ENCODE data around the gene PLXNA2. TPM values are rescaled to one million over a fixed set of nuclear protein-coding genes. Genes with fewer than 3 reads are reported as not detected.

The PLXNA2 gene
- total RNA-seq, 1 donor from 2014 or later, result 54.8 TPM

DNA sequence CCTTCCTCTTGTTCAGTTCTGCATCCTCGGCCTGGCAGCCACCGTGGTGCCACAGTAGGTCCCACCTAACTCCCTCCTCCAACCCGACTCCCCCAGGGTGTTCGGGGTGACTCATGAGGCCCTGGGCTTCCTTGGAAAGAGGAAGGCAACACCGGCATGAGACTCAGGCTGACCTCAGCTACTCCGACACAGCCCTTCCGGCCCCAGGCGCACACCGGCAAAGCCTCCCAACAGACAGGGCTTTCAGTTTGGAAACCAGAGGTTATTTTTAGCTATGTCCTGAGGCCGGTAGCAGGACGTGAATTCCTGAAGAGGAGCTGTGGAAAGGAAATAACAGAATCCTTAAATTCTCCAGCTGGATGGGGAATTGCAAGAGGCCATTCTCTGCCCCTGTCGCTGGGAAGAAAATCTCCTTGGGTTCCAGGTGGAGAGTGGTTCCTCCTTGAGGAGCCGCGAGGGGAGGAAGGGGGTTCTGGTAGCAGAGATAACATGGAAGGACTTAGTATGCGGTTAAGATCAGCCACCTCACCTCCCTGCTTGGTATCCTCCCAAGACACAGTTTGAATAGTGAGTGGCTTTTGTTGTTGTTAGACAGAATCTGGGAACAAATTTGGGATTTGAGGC, 24.4 kb downstream of the PLXNA2 start:
- DNase-seq, result peak; percentile 92

DNA sequence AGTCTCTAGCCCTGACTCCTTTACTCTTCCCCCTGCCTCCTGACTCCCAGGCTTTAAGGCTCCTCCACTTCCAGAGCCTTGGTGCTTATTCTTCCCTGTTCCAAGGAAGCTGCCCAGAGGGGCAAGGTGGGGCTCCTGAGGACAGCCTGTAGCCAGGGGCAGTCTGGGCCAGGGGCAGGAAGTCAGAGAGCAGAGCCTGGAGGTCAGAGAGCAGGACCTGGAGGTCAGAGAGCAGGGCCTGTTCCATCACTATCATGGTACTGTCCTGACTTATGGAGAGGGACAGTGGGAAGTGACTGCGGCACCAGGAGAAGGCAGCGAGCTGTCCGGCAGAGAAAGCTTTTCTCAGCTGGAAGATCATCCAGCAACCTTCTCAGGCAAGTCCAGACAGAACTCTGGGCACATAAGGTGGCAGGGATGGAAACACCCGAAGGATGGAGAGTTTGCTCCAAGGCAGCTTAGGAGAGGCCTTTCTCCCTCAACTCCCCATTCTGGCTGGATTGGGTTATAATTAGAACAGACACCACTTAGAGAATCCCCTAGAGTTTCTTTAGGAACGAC, 25.0 kb downstream of the PLXNA2 start:
- DNase-seq, result peak; percentile 39

DNA sequence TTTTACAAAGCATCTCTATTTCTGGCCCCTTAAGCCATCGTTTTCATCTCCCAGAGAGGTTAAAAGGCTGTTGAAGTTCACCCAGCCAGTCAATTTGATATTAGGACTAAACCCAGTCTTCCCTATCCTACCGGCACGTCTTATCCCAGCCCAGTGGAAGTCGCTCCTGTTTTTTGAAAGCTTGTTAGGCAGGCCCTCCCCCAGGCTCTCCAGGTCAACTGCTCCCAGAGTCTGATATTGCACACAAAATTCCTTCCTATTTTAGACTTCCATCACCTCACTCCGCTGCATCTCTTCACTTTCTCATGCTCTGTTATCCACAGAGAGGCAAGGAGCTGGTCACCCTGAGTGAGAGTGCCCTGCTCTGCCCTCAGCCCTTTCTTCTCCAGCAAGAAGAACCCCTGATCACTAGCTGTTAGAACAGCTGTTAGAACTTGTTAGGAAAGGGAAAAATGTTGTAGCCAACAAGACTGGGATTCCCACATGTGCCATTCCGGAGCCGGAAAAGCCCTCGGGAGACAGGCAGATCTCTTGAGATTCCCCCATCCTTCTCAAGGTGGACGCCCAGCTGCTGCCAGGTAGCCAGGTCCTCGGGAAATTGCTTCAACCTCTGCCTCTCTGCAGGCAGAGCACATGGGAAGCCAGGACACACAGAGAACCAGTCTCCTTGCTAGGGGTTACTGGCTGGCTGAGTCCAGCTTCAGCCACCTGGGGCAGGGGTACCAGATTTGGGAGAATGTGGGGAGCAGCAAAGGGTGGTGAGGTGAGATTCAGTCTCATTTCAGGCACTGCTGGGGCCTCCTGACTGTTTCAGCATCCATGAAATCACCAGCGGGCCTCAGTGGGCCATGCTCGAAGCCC, 25.7 kb downstream of the PLXNA2 start:
- DNase-seq, result no peak

DNA sequence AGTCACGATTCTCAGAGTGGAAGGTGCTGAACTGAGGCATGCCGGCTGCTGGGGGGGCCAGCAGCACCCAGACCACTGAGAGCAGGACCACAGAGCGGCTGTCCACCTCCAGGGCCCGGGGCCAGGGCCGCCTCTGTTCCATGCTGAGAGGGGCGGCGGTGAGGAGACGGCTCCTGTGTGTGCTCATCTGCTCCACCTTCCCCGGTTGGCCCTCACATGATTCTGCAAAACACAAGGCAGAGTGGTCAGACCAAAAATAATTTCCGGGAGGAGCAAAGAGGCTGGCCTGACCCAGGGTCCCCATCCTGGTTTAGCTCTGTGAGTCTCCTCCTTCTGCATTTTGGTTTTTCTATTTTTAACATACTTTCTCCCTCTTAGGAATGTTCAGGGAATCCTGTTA, 26.4 kb downstream of the PLXNA2 start:
- no peak for DNase-seq

DNA sequence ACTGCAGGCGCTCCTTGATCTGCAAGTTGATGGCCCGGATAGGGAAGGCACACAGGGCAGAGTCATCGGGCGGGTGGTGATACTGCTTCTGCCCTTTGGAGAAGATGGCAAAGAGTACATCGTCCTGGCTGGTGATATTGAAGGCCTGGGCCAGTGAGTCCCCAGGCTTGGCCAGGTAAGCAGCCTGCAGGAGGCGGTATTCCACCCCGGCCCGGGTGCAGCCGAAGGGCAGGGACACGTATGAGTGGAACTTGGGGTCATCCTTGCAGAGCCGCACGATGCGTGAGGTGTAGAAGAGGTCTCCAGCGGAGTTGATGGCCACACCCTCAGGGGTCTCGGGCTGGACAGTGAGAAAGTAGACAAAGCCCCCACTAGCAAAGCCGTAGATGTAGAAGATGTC, 27.4 kb downstream of the PLXNA2 start:
- DNase-seq, result no peak

DNA sequence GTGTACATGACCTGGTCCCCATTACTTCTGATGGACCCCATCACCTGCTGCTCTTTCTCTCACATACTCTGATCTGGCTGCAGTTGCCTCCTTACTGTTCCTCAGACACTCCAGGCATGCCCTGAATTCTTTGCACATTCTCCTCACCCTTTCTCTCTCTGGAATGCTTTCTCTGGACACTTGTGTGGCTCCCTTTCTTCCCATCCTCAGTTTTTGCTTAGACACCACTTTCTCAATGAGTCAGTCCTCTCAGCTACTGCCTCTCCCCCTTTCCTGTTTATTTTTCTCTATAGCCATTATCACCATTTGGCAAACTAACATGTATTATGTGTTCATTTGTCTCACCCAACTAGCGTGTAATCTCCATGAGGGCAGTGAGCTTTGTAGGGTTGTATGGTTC, 28.1 kb downstream of the PLXNA2 start:
- no peak for DNase-seq

DNA sequence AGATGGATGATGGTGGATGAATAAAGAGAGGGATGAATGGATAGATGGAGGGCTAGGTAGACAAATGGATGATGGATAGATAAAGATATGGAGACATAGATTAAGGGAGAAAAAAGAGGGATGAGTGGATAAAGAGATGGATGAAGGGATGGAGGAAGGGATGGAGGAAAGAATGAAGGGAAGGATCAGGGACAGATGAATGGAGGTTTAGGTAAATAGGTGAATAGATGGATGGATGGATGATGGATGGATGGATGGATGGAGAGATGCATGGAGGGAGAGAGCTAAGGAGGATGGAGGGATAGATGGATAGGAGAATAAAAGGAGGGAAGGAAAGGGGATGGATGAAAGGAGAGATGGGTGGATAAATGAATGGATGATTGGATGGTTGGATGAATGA, 28.8 kb downstream of the PLXNA2 start:
- no peak for DNase-seq

DNA sequence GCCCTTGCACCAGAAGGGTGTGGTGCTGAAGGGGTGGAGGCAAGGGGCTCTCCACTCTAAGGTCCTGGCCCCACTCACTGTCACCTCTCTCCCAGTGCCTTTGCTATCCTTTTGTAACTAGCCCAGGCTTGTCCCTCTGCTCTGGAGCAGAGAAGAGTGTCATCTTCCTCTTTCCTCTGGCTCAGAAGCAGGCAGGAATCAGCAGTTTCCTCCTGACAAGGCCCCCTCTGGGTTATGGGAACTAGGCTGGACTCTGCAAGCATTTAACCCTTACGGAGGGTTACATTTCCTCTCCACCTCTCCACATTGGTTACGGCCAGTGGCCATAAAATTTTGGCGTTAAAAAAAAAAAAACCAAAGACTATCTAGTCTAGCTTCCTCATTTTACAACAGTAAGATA, 30.4 kb downstream of the PLXNA2 start:
- DNase-seq, result peak; percentile 80

DNA sequence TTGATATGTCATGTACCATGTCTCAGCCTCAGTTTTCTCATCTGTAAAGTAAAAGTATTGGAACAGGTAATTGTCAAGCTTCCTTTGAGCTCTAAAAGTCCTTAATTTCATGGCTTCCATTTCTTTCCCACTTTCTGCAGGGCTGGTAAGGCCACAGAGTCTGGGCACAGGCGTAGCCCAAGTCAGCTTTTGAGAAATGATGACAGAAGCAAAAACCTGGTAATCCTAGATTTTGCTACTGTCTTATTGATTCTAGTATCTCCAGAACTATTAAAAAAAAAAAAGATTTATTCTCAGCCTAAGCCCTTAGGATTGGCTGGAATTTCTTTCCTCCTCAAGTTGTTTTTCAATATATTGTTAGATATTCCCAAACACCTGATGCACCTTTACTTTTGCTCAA, 31.3 kb downstream of the PLXNA2 start:
- DNase-seq, result no peak

DNA sequence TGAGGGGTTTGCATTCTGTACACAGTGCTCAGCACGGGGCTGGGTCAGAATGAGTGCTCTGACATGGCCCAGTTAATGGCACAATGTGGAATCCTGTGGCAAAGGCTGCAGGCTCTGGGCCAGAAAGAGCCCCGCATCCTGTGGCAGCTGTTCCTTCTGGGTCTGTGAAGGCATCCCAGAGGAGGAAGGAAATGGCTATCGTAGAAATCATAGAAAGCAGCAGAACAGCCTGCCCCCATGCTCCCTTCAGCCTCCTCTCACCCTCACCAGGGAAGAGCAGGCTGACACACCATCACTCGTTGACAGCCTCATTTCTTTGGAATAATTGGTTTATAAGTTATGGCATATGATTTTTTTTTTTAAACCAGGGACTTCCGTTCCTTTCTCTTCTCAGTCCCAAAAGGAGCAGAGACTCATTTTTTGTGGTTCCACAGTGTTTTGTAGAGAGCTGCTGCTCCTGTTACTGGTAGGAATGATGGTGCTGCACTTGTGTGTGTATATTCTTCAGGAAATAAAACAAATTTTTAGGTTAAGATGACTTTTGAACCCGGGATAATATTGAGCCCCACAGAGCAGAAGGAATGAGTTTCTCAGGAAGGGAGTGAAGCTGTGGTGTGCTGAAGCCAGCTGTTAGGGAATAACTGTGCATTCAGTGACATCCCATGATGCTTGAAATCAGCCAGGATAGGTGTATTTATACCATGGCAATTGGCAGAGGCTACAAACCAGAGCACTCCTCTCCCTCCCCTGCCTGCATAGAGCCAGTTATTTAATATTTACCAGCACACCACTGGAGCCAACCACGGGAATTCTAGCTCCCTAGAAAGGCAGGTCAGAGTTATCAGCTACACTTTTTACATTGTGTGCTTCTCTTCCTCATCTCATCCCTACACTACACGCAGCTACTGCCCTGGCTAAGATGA, 32.0 kb downstream of the PLXNA2 start:
- peak; percentile 75 for DNase-seq

DNA sequence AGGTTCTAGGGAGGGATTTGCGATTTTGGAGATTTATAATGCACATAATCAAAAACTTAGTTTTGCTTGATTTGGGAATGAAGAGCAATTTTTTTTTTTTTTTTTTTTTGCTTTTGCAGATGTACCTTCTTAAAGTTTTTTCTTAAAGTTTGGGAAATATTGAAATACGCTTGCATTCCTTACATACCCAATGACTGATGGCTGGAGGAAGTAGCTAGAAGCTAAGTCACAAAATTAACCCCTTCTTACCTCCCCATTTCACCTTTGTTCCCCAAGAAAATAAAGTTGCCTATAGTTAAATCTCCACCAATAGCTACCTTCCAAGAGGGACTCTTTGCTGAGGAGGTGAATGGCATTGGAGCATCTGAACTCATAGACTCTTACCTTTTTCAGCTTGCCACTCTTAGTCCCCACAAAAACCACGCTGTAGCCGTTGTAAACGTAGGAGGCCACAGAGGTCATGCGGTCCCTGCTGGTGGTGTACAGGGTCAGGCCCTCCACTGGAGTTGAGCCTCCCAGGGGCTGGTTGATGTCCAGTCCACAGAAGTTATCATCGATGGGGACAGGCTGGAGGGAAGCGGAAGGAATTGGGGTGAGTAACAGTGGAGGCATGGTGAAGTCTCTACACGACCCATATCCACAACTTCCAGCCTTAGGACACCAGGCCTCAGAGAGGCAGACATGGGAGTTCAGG, 34.1 kb downstream of the PLXNA2 start:
- DNase-seq, result no peak

DNA sequence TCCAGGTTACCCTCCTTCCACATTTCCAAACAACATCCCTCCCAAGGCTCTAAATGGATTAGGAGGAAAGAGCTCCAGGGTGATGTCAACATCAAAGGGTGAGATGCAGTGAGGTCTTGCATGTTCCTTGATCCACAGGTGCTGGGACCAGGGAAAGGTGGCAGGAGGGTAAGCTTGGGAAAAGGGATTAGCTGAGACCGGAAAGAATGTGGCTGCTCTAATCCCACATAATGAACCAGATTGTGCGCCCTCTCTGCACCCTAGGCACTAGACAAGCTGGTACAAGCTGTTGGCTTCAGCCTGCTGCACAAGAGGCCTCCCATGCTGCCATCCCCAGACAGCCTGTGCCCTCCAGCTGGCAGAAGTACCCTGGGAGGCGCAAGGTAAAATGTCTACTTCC, 34.9 kb downstream of the PLXNA2 start:
- no peak for DNase-seq

DNA sequence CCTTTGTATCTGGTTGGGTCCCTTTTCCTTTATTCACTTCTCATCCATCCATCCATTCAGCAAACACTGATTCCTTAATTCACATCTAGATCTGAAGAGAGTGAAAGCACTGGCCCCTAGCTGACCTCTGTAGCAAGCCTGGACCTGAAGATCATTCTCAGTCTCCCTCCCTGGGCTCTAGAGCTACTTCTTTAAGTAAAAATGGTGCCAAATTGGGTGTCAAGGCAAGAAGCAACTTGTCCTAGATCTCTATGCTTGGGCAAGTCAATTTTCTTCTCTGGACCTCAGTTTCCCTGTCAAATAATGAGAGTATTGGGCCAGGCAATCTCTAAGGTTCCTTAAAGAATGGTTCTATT, 36.1 kb downstream of the PLXNA2 start:
- no peak for DNase-seq

DNA sequence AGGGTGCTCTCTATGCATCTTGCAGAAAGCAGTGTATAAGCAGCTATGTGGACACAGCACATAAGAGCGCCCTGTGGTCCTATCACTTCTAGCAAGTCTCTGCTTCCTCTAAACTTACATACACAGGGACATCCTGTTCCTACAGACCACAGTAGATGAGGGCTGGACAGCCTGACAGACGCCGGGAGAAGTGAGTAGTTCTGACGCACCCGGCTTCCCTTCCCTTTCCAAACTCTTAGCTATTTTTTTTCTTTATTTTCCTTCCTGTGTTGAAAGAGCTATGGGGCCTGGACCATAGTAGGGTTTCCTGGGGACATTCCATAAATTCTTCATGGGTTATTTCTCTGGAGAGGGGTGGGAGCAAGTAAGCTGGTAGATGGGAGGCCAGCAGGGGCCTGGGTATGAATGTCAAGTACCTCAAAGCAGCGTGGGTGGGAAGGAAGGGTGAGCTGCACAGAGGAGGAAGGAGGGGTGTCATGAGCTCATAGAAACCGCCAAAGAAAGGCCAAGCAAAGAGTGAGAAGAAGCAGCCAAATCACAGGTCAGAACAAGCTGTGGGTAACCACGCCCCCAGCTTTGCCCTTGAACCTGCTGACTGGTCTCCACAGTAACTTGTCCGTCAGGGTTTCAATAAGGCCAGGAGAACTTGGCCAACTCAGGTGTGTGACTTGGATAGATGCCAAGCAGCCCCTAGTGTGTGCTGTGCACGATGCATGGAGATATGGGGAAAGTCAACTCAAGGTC, 36.6 kb downstream of the PLXNA2 start:
- peak; percentile 96 for DNase-seq

DNA sequence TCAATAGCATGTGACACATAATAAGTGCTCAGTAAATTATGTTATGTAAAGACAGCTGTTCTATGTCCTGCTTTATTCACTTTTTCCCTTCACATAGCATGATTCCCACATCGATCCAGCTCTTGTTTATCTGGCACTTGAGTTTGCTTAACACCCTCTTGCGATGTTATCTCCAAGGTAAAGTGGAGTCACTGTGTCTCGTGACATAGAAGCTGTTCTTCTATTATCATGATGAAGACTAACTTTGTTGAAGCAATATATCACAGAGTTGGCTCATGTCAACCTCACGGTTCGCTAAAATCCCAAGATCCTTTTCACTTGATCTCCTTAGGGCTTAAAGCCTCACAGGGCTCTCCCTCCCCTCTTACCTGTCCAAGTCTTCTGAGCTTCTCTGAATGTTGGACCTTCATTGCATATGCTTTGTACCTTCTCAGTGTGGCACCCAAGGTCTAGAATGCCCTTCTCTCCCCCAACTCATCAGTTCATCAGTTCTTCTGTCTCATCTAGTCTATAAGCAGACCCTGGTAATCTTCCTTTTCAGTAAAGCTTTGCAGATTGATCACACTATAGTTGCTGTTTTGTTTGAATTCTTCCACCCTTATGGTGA, 38.0 kb downstream of the PLXNA2 start:
- DNase-seq, result no peak

DNA sequence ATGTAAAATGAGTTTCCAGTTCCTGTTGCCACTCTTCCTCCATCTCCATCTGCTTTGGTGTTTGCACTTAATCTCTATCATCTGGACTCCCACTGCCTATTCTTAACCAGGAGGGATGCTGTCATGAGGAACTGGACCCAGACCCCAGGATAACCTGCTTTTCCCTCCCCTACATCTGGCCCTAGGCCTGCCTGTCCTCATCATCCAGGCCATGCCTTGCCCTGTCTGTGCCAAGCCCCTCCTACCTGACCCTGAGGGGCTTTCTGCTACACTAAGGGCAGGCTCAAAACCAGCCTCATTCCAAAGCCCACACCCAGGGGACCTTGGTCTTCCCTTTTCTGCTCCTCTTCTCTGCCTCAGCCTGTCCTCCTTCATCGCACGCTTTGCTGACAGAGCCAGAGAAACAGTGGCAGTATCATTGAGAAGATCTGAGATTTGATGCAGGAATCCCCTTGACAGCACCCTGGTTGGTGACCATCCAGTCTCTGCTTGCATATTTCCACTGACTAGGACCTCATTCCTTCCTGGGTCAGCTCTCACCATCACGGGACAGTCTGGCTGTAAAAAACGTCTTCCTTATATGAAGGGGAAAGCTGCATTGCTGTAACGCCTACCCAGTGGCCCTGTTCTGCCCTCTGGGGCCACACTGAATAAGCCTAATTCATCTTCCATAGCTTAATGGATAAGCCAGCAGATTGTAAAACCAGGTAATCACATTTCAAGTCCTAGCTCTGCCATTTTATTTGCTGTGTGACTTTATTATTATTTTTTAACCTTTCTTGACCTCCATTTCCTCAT, 38.8 kb downstream of the PLXNA2 start:
- DNase-seq, result no peak

DNA sequence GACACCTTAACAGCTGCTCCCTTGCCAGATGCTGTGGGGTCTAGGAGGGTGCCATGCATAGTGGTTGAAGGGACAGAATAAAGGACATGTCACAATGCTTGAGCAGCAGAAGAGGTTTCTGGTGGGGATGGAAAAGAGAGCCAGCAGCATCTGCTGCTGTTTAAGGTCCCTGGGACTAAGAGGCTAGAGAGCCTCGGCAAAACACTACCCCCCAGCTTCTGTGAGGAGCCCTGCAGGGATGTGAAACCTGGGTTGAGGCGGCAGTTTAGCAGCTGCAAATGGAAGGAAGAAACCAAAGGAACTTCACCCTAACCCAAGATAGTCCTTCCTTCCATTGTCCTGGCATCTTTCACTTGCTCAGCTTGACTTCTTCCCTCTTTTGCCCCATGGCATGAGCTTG, 39.4 kb downstream of the PLXNA2 start:
- peak; percentile 42 for DNase-seq

DNA sequence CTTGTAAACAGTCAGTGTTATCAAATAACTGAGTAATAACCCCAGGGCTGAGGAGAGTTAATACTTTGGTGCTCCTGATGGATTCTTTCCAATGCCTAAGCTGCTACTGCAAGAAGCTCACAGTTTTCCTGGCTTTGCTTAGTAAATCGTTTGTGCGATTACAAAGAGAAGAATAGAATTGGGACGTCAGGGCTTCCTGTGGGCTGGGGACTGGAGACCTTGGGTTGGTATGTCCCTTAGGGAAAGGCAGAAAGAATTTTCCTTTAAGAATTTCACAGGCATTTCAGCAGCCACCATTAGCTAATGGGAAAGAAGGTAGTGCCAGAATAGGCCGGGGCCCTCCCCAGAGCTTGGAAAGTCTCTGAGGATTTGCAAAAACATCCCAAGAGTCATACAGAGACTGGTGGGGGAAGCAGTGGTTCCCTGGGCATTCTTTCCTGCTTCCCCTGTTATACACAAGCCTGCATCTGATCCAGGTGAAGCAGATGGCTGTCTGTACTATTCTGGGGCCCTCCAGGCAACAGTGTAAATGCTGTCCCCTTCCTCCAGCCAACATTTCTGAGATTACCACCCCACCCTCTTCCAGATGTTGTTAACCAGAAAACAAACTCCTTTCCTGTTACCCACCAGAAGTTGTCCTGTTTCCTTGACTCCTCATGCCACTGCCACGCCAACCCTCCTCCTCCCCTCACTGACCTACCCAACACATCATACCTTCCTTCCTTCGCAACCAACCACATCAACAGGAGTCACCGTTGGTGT, 40.2 kb downstream of the PLXNA2 start:
- peak; percentile 89 for DNase-seq

DNA sequence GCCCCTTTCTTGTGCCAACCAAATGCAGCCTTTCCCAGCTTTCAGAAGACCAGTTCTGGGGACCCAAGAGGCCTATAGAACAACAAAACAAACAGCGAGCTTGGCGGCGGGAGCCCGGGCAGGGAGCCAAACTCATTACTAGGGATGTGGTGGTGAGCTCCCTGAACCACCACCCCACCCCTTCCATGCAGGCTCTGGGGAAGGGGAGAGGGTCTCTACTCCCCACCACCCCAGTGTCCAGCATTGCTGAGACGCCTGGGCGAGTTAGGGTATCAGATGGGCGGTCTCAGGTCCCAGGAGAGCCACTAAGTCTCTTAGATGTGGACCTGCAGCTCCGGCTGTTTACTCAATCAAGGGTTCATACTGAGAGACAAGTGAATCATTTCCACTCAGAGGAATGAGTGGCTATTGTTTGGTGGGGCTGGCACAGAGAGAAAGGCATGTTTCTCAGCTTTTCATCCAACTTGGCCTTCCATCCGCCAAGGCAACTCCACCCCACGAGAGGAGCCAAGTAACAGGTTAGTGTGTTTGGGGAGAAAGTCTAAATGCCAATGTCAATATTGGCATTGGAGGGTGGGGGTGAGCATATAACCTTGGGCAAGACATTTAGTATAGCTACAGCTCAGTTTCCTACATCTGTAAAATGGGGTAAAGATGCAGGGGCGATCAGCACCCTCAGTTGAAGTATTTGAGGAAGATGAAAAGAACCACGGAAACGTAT, 40.9 kb downstream of the PLXNA2 start:
- peak; percentile 93 for DNase-seq

All from dermis blood vessel endothelial cell (primary cell).